Measurements from ENCODE around the gene ANKS1A.

The ANKS1A gene

GRCh38 chr6:34945317-34945716 is 56.3 kb downstream of the ANKS1A start:
- TF ChIP-seq CTCF (IDR thresholded peaks at IDR 0.05; ENCODE audit: low read length, missing control alignments): no peak
- H3K4me3 ChIP-seq (replicated peaks; ENCODE audit: low read depth, low read length): no peak overlapping the region
- no peak for DNase-seq (ENCODE audit: low read depth)

GRCh38 chr6:34947561-34947960 is 58.5 kb downstream of the ANKS1A start:
- no peak for TF ChIP-seq CTCF (IDR thresholded peaks at IDR 0.05; ENCODE audit: low read length, missing control alignments)
- no peak overlapping the region for H3K4me3 ChIP-seq (replicated peaks; ENCODE audit: low read depth, low read length)
- no peak for DNase-seq (ENCODE audit: low read depth)

- no peak overlapping the region for H3K4me3 ChIP-seq (replicated peaks; ENCODE audit: low read depth, low read length)
- no peak for TF ChIP-seq CTCF (IDR thresholded peaks at IDR 0.05; ENCODE audit: low read length, missing control alignments)
- no peak for DNase-seq (ENCODE audit: low read depth)
Observed at GRCh38 chr6:34949636-34950035, 60.6 kb downstream of the ANKS1A start.

- no peak overlapping the region for H3K4me3 ChIP-seq (replicated peaks; ENCODE audit: low read depth, low read length)
- no peak for TF ChIP-seq CTCF (IDR thresholded peaks at IDR 0.05; ENCODE audit: low read length, missing control alignments)
- DNase-seq (ENCODE audit: low read depth): no peak
Observed at GRCh38 chr6:34950849-34951248, 61.8 kb downstream of the ANKS1A start.

- no peak overlapping the region for H3K4me3 ChIP-seq (replicated peaks; ENCODE audit: low read depth, low read length)
- no peak for TF ChIP-seq CTCF (IDR thresholded peaks at IDR 0.05; ENCODE audit: low read length, missing control alignments)
- DNase-seq (ENCODE audit: low read depth): no peak
Observed at GRCh38 chr6:34951731-34952130, 62.7 kb downstream of the ANKS1A start.

- TF ChIP-seq CTCF (IDR thresholded peaks at IDR 0.05; ENCODE audit: low read length, missing control alignments): no peak
- peak; percentile 70 for DNase-seq (ENCODE audit: low read depth)
- H3K4me3 ChIP-seq (replicated peaks; ENCODE audit: low read depth, low read length): no peak overlapping the region
Observed at GRCh38 chr6:34953061-34954025, 64.3 kb downstream of the ANKS1A start.

- no peak for DNase-seq (ENCODE audit: low read depth)
- H3K4me3 ChIP-seq (replicated peaks; ENCODE audit: low read depth, low read length): no peak overlapping the region
- no peak for TF ChIP-seq CTCF (IDR thresholded peaks at IDR 0.05; ENCODE audit: low read length, missing control alignments)
Observed at GRCh38 chr6:34955442-34955841, 66.4 kb downstream of the ANKS1A start.

Measured in fibroblast of pulmonary artery (primary cell).